Measurements from ENCODE around the gene ZNF296.

Gene ZNF296

GRCh38 chr19:45079063-45079910 is 3.0 kb upstream of the ZNF296 start, which contains the start of gene GEMIN7:
TSS of gene GEMIN7 (plus strand) at chr19:45079260. CDS start at chr19:45090115, 10,855 bp downstream.
- Histone ChIP-seq H3K9me3 (ENCODE audit: control insufficient read depth, insufficient read depth, low read length) (no peaks in the 10 kb centered on the region), H3K9ac (ENCODE audit: low read depth, low read length) (peak within 1 kb of the TSS; percentile 93), H3K27ac (ENCODE audit: low read depth, low read length) (peak within 1 kb of the TSS; percentile 99), H3K27me3 (ENCODE audit: control insufficient read depth, insufficient read depth, low read length) (no peaks in the 10 kb centered on the region), H3K4me1 (ENCODE audit: control insufficient read depth, insufficient read depth, low read length) (peaks cover 41% of the 10 kb centered on the region), H3K36me3 (ENCODE audit: control insufficient read depth, insufficient read depth, low read length) (peaks cover 16% of the 10 kb centered on the region), H3K4me3 (ENCODE audit: low read depth, low read length) (peak within 1 kb of the TSS; percentile 97)

- Histone ChIP-seq H3K27me3 (ENCODE audit: control insufficient read depth, insufficient read depth, low read length) (no peaks in the 10 kb centered on the region), H3K4me1 (ENCODE audit: control insufficient read depth, insufficient read depth, low read length) (peaks cover 43% of the 10 kb centered on the region), H3K4me3 (ENCODE audit: low read depth, low read length) (peak overlapping the region; percentile 97), H3K36me3 (ENCODE audit: control insufficient read depth, insufficient read depth, low read length) (peaks cover 17% of the 10 kb centered on the region), H3K9ac (ENCODE audit: low read depth, low read length) (peak overlapping the region; percentile 93), H3K27ac (ENCODE audit: low read depth, low read length) (peak overlapping the region; percentile 99), H3K9me3 (ENCODE audit: control insufficient read depth, insufficient read depth, low read length) (no peaks in the 10 kb centered on the region)
Measured at GRCh38 chr19:45078390-45079062, 2.2 kb upstream of the ZNF296 start.

- Histone ChIP-seq H3K9ac (ENCODE audit: low read depth, low read length) (0 out of 2 replicates have a peak overlapping the region, but pooled peaks have one; percentile 3), H3K9me3 (ENCODE audit: control insufficient read depth, insufficient read depth, low read length) (no peaks in the 10 kb centered on the region), H3K27ac (ENCODE audit: low read depth, low read length) (peak overlapping the region; percentile 75), H3K4me3 (ENCODE audit: low read depth, low read length) (peak overlapping the region; percentile 90), H3K4me1 (ENCODE audit: control insufficient read depth, insufficient read depth, low read length) (peaks cover 43% of the 10 kb centered on the region), H3K27me3 (ENCODE audit: control insufficient read depth, insufficient read depth, low read length) (no peaks in the 10 kb centered on the region), H3K36me3 (ENCODE audit: control insufficient read depth, insufficient read depth, low read length) (peaks cover 21% of the 10 kb centered on the region)
Measured at GRCh38 chr19:45076851-45077730, 813 bp upstream of the ZNF296 start.

- Histone ChIP-seq H3K4me1 (ENCODE audit: control insufficient read depth, insufficient read depth, low read length) (peaks cover 34% of the 10 kb centered on the region), H3K9me3 (ENCODE audit: control insufficient read depth, insufficient read depth, low read length) (no peaks in the 10 kb centered on the region), H3K4me3 (ENCODE audit: low read depth, low read length) (peak overlapping the region; percentile 90), H3K27ac (ENCODE audit: low read depth, low read length) (peak overlapping the region; percentile 75), H3K36me3 (ENCODE audit: control insufficient read depth, insufficient read depth, low read length) (peaks cover 29% of the 10 kb centered on the region), H3K27me3 (ENCODE audit: control insufficient read depth, insufficient read depth, low read length) (no peaks in the 10 kb centered on the region), H3K9ac (ENCODE audit: low read depth, low read length) (peak overlapping the region; percentile 41; the same call in 1 of the 2 replicates)
Measured at GRCh38 chr19:45075301-45076028, 813 bp downstream of the ZNF296 start.

GRCh38 chr19:45074744-45075300 is 1.5 kb downstream of the ZNF296 start:
- Histone ChIP-seq H3K27me3 (ENCODE audit: control insufficient read depth, insufficient read depth, low read length) (no peaks in the 10 kb centered on the region), H3K9ac (ENCODE audit: low read depth, low read length) (no peak overlapping the region), H3K36me3 (ENCODE audit: control insufficient read depth, insufficient read depth, low read length) (peaks cover 36% of the 10 kb centered on the region), H3K4me1 (ENCODE audit: control insufficient read depth, insufficient read depth, low read length) (peaks cover 29% of the 10 kb centered on the region), H3K9me3 (ENCODE audit: control insufficient read depth, insufficient read depth, low read length) (no peaks in the 10 kb centered on the region), H3K27ac (ENCODE audit: low read depth, low read length) (peak overlapping the region; percentile 62), H3K4me3 (ENCODE audit: low read depth, low read length) (peak overlapping the region; percentile 90)

- H3K9me3 ChIP-seq (ENCODE audit: control insufficient read depth, insufficient read depth, low read length), result no peaks in the 10 kb centered on the region
- H3K36me3 ChIP-seq (ENCODE audit: control insufficient read depth, insufficient read depth, low read length), result peaks cover 48% of the 10 kb centered on the region
- no peak overlapping the region for H3K4me3 ChIP-seq (ENCODE audit: low read depth, low read length)
- H3K27ac ChIP-seq (ENCODE audit: low read depth, low read length), result no peak overlapping the region
- no peaks in the 10 kb centered on the region for H3K27me3 ChIP-seq (ENCODE audit: control insufficient read depth, insufficient read depth, low read length)
- peaks cover 15% of the 10 kb centered on the region for H3K4me1 ChIP-seq (ENCODE audit: control insufficient read depth, insufficient read depth, low read length)
- no peak overlapping the region for H3K9ac ChIP-seq (ENCODE audit: low read depth, low read length)
Measured at GRCh38 chr19:45071969-45072790, 4.1 kb downstream of the ZNF296 start.

GRCh38 chr19:45071545-45071938 is 4.7 kb downstream of the ZNF296 start:
- Histone ChIP-seq H3K27ac (ENCODE audit: low read depth, low read length) (no peak overlapping the region), H3K27me3 (ENCODE audit: control insufficient read depth, insufficient read depth, low read length) (no peaks in the 10 kb centered on the region), H3K36me3 (ENCODE audit: control insufficient read depth, insufficient read depth, low read length) (peaks cover 54% of the 10 kb centered on the region), H3K4me1 (ENCODE audit: control insufficient read depth, insufficient read depth, low read length) (peaks cover 8% of the 10 kb centered on the region), H3K4me3 (ENCODE audit: low read depth, low read length) (no peak overlapping the region), H3K9ac (ENCODE audit: low read depth, low read length) (no peak overlapping the region), H3K9me3 (ENCODE audit: control insufficient read depth, insufficient read depth, low read length) (no peaks in the 10 kb centered on the region)

GRCh38 chr19:45070861-45071544 is 5.3 kb downstream of the ZNF296 start:
- Histone ChIP-seq H3K27me3 (ENCODE audit: control insufficient read depth, insufficient read depth, low read length) (no peaks in the 10 kb centered on the region), H3K9me3 (ENCODE audit: control insufficient read depth, insufficient read depth, low read length) (no peaks in the 10 kb centered on the region), H3K4me1 (ENCODE audit: control insufficient read depth, insufficient read depth, low read length) (peaks cover 7% of the 10 kb centered on the region; the same call in 1 of the 2 replicates), H3K36me3 (ENCODE audit: control insufficient read depth, insufficient read depth, low read length) (peaks cover 55% of the 10 kb centered on the region), H3K4me3 (ENCODE audit: low read depth, low read length) (no peak overlapping the region), H3K27ac (ENCODE audit: low read depth, low read length) (no peak overlapping the region), H3K9ac (ENCODE audit: low read depth, low read length) (no peak overlapping the region)

GRCh38 chr19:45070214-45070613 is 6.1 kb downstream of the ZNF296 start:
- Histone ChIP-seq H3K36me3 (ENCODE audit: control insufficient read depth, insufficient read depth, low read length) (peaks cover 62% of the 10 kb centered on the region), H3K27ac (ENCODE audit: low read depth, low read length) (no peak overlapping the region)

More at GRCh38 chr19:45070214-45070613, 6.1 kb downstream of the ZNF296 start:
- Histone ChIP-seq H3K4me3 (ENCODE audit: low read depth, low read length) (no peak overlapping the region), H3K27me3 (ENCODE audit: control insufficient read depth, insufficient read depth, low read length) (no peaks in the 10 kb centered on the region), H3K9me3 (ENCODE audit: control insufficient read depth, insufficient read depth, low read length) (no peaks in the 10 kb centered on the region), H3K9ac (ENCODE audit: low read depth, low read length) (no peak overlapping the region), H3K4me1 (ENCODE audit: control insufficient read depth, insufficient read depth, low read length) (peaks cover 7% of the 10 kb centered on the region; the same call in 1 of the 2 replicates)
